HFF-Myc (cell line): ENCODE measurements around the gene ADAMTS17.

Experiments
- DNase-seq: peaks from one replicate; pipeline ENCODE4 v3.0.0-alpha.2; 2011; ENCODE audit warnings: low read depth; ENCODE audit errors: extremely low read depth
- H3K4me3 ChIP-seq: replicated peaks from 2 replicates; pipeline ENCODE4 v1.5.1; 2011; ENCODE audit warnings: low read depth, mild to moderate bottlenecking, control low read depth, low read length
- CTCF ChIP-seq: IDR thresholded peaks from 2 replicates; pipeline ENCODE4 v1.5.1; 2012; ENCODE audit warnings: mild to moderate bottlenecking, low read depth, low read length, control low read depth; ENCODE audit errors: missing control alignments

ADAMTS17 gene

GRCh38 chr15:100140527-100141308 is 201.1 kb downstream of the ADAMTS17 start:
- no peak overlapping the region for H3K4me3 ChIP-seq
- TF ChIP-seq CTCF, result no peak
- DNase-seq, result no peak

GRCh38 chr15:100134586-100134985 is 207.2 kb downstream of the ADAMTS17 start:
- DNase-seq, result no peak
- TF ChIP-seq CTCF, result no peak
- H3K4me3 ChIP-seq, result no peak overlapping the region

GRCh38 chr15:100134089-100134583 is 207.6 kb downstream of the ADAMTS17 start:
- H3K4me3 ChIP-seq, result no peak overlapping the region
- TF ChIP-seq CTCF, result no peak

GRCh38 chr15:100133001-100133400 is 208.8 kb downstream of the ADAMTS17 start:
- DNase-seq, result no peak
- no peak for TF ChIP-seq CTCF
- no peak overlapping the region for H3K4me3 ChIP-seq

More at GRCh38 chr15:100134089-100134583, 207.6 kb downstream of the ADAMTS17 start:
- DNase-seq, result no peak

GRCh38 chr15:100132309-100132708 is 209.5 kb downstream of the ADAMTS17 start:
- no peak for TF ChIP-seq CTCF
- no peak overlapping the region for H3K4me3 ChIP-seq
- no peak for DNase-seq

GRCh38 chr15:100131321-100132224 is 210.2 kb downstream of the ADAMTS17 start:
- TF ChIP-seq CTCF, result no peak
- no peak for DNase-seq
- no peak overlapping the region for H3K4me3 ChIP-seq
